Adrenal gland (tissue), 12 donors: ENCODE measurements around the gene DCTN2. TPM values are rescaled to one million over a fixed set of nuclear protein-coding genes. Genes with fewer than 3 reads are reported as not detected.

ENCODE experiments used
- DNase-seq, 7 donors: peaks; one replicate each; pipeline ENCODE4 v3.0.0-alpha.2; 2019 to 2020
- H3K27ac ChIP-seq, 5 donors: fragments of 200-600 bp; sonication (generic) in 4 of 5; 1 replicate in 3 of 5; 2 replicates in 2 of 5; pipeline versions ENCODE4 v1.5.1 to v1.8.0; 2016 to 2020; ENCODE audit warnings: mild to moderate bottlenecking in 1 of 5
- H3K27me3 ChIP-seq: fragments of 200-600 bp; 2 replicates; pipeline ENCODE4 v1.8.0; 2021
- H3K36me3 ChIP-seq, 2 donors: fragments of 200-600 bp; replicated peaks in 1 of 2; 1 replicate in 1 of 2; 2 replicates in 1 of 2; pipeline versions ENCODE4 v1.5.1 to v1.8.0; 2018 to 2022
- H3K4me1 ChIP-seq, 2 donors: fragments of 200-600 bp; replicated peaks in 1 of 2; 1 replicate in 1 of 2; 2 replicates in 1 of 2; pipeline versions ENCODE4 v1.5.1 to v1.8.0; 2018 to 2021
- H3K4me3 ChIP-seq, 4 donors: fragments of 200-600 bp; sonication (generic) in 3 of 4; one replicate each; pipeline ENCODE4 v1.5.1; 2016 to 2018
- H3K9me3 ChIP-seq, 3 donors: fragments of 200-600 bp; sonication (generic) in 1 of 3; replicated peaks in 1 of 3; 1 replicate in 2 of 3; 2 replicates in 1 of 3; pipeline versions ENCODE4 v1.5.1 to v1.8.0; 2016 to 2021
- CTCF ChIP-seq, 6 experiments: fragments of 450-650 bp in 4 of 6; fragments of 200-600 bp in 2 of 6; sonication (generic) in 1 of 6; IDR thresholded peaks; 1 replicate in 5 of 6; 2 replicates in 1 of 6; pipeline versions ENCODE4 v1.5.1 to v1.8.0; 2016 to 2021; ENCODE audit warnings: antibody characterized with exemption in 6 of 6, mild to moderate bottlenecking in 2 of 6, moderate library complexity in 1 of 6
- POLR2A ChIP-seq, 2 donors: fragments of 450-650 bp; IDR thresholded peaks; one replicate each; pipeline ENCODE4 v1.6.1; 2017; ENCODE audit warnings: antibody characterized with exemption in 2 of 2, mild to moderate bottlenecking in 2 of 2, moderate library complexity in 1 of 2
- WGBS, 4 donors: extraction: QIAGEN DNeasy Blood & Tissue Kit in 2 of 4; methylation state at CpG; one replicate each; pipeline versions ENCODE4 v1.1.5 to v1.1.7; 2013 to 2017; 5-methylcytosine and 5-hydroxymethylcytosine counted together
- intact Hi-C, 2 donors: fragments of 100-400 bp; cut with DNase I; formaldehyde crosslinking; loops; one replicate each; pipeline versions ENCODE4 v1.14.1 to v1.15.0; 2022 to 2023
- polyA plus RNA-seq, 3 donors: library from polyadenylated mRNA; stranded (reverse); fragments of 200-250 nt in 2 of 3; fragments of 350-450 nt in 1 of 3; fragmentation: Illumina TruSeq in 1 of 3; extraction: RNeasy Lipid Tissue Mini Kit (QIAGEN cat#74804) in 1 of 3; gene quantifications; one replicate each; pipeline ENCODE4 v1.2.3, GENCODE V29; 2013 to 2014
- total RNA-seq, 9 donors: library from RNA; depleted of rRNA in 4 of 9; stranded (reverse); fragments of >200 nt in 4 of 9; fragments of 120-200 nt in 1 of 9; fragmentation: NEBNext Ultra II Directional in 1 of 9; extraction: Animal tissue kit (Norgen Biotek cat#: 25700) in 1 of 9; gene quantifications; one replicate each; pipeline versions ENCODE4 v1.1.0 to v1.2.4, GENCODE V29; 2013 to 2023
- donor health status: healthy with polysubstance abuse.
- donor health status: Bipolar disorder and iron deficiency.
- donor health status: DM: yes; HTN: yes; CAD: no.
- donor health status: DM: no; HTN: no; CAD: no.
- donor health status: DM: no; HTN: no; CAD: no.
- donor health status: DM: yes; HTN: yes; CAD: no.

DCTN2 gene
- total and polyA plus RNA-seq, 12 donors = 81.2 to 238 (median 135) TPM

- Histone ChIP-seq H3K4me3 (peak within 1 kb of the TSS in 3 of 4 donors; percentile 1 to 75 (median 52)), H3K27ac (peak within 1 kb of the TSS in 4 of 5 donors; percentile 21 to 91 (median 50)), H3K9me3 (no peaks in the 10 kb centered on the region), H3K27me3 (no peaks in the 10 kb centered on the region), H3K36me3 (peaks cover 0 to 28% of the 10 kb centered on the region in 2 donors), H3K4me1 (peaks cover 10 to 11% of the 10 kb centered on the region in 2 donors)
- TF ChIP-seq POLR2A (IDR thresholded peaks at IDR 0.05) = peak in 1 of 2 donors; percentile 74
- TF ChIP-seq CTCF (IDR thresholded peaks at IDR 0.05) = peak in 1 of 6 experiments; percentile 18
- DNase-seq = peak; percentile 93 to 98 (median 96)
- WGBS, 4 donors = 6 to 9% (median 8%) methylated on average over 42 to 47 of the region's 47 CpGs
- intact Hi-C loops = no loop called here
These were observed 59.2 kb downstream of the DCTN2 start, which contains the start of gene MARS1 for GRCh38 chr12:57487597-57488401. TSS of gene MARS1 (plus strand) at chr12:57488068. CDS start at chr12:57488091, 23 bp downstream.

- intact Hi-C loops = no loop called here
- TF ChIP-seq CTCF (IDR thresholded peaks at IDR 0.05) (no peak), POLR2A (IDR thresholded peaks at IDR 0.05) (no peak)
- Histone ChIP-seq H3K27me3 (no peaks in the 10 kb centered on the region), H3K36me3 (peaks cover 0 to 26% of the 10 kb centered on the region in 2 donors), H3K9me3 (no peaks in the 10 kb centered on the region), H3K4me1 (peaks cover 10 to 11% of the 10 kb centered on the region in 2 donors), H3K4me3 (peak overlapping the region in 2 of 4 donors; percentile 29 to 75), H3K27ac (peak overlapping the region in 1 of 5 donors; percentile 48)
- 85 to 90% (median 88%) methylated on average over 26 to 27 of the region's 27 CpGs for WGBS, 4 donors
- peak in 2 of 7 donors; percentile 29 to 59 for DNase-seq
These were observed 59.9 kb downstream of the DCTN2 start for GRCh38 chr12:57487055-57487596.

GRCh38 chr12:57485695-57486094 lies 61.3 kb downstream of the DCTN2 start:
- Histone ChIP-seq H3K36me3 (peaks cover 0 to 11% of the 10 kb centered on the region in 2 donors), H3K4me3 (no peak overlapping the region), H3K4me1 (peaks cover 10 to 11% of the 10 kb centered on the region in 2 donors), H3K27me3 (no peaks in the 10 kb centered on the region), H3K27ac (no peak overlapping the region), H3K9me3 (no peaks in the 10 kb centered on the region)
- intact Hi-C loops = no loop called here
- no peak for TF ChIP-seq POLR2A (IDR thresholded peaks at IDR 0.05)
- no peak for TF ChIP-seq CTCF (IDR thresholded peaks at IDR 0.05)
- DNase-seq = no peak

GRCh38 chr12:57483466-57483865 lies 63.5 kb downstream of the DCTN2 start:
- Histone ChIP-seq H3K4me1 (peaks cover under 1 to 1% of the 10 kb centered on the region in 2 donors), H3K27ac (no peak overlapping the region), H3K9me3 (no peaks in the 10 kb centered on the region), H3K36me3 (no peaks in the 10 kb centered on the region), H3K4me3 (no peak overlapping the region), H3K27me3 (no peaks in the 10 kb centered on the region)
- no peak for DNase-seq
- intact Hi-C loops = no loop called here
- TF ChIP-seq CTCF (IDR thresholded peaks at IDR 0.05) (no peak), POLR2A (IDR thresholded peaks at IDR 0.05) (no peak)
- 38 to 54% (median 49%) methylated on average over 5 of the region's 5 CpGs for WGBS, 4 donors
